GM12892 (cell line): Measurements from ENCODE around the gene CDH13.

Experiments used
- POLR2A ChIP-seq: IDR thresholded peaks from 2 replicates; pipeline ENCODE4 v1.6.1; 2011; ENCODE audit warnings: low read depth, low read length, control low read depth
- POLR2AphosphoS5 ChIP-seq: IDR thresholded peaks from 2 replicates; pipeline ENCODE4 v1.6.1; 2011; ENCODE audit warnings: low read depth, low read length, control low read depth
- TAF1 ChIP-seq: IDR thresholded peaks from 2 replicates; pipeline ENCODE4 v1.6.1; 2011; ENCODE audit warnings: low read depth, mild to moderate bottlenecking, control low read depth, low read length, borderline replicate concordance

DNA sequence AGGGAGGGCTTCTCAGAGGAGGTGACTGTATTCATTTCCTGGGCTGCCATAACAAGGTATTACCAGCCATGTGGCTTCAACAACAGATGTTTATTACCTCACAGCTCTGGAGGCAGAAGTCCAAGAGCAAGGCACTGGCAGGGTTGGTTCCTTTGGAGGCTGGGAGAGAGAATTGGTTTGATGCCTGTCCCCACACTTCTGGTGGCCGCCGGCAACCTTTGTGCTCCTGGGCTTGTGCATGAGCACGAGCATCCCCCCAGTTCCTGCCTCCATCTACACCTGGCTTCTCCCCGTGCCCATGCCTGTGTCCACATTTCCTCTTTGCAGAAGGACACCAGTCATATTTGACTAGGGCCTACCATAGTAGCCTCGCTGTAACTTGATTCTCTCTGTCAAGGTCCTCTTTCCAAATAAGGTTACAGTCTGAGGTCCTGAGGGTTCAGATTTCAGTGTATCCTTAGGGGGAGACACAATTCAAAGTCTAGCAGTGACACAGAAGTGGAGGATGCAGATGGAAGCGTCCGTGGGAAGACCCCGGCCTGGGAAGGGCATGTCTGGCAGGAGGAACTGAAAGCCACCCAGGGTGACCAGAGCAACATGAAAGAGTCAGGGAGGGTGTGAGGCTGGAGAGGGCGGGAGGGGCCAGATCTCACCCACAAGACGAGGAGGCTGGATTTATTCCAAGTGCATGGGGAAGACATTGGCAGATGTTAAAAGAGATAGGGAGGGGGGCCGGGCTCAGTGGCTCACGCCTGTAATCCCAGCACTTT lies 992.8 kb downstream of the CDH13 start:
- TF ChIP-seq POLR2AphosphoS5 (no peak), TAF1 (no peak), POLR2A (no peak)
